Vagina (tissue), 2 donors: ENCODE results near the gene ADAT2. TPM values are rescaled to one million over a fixed set of nuclear protein-coding genes. Genes with fewer than 3 reads are reported as not detected.

Experiments
- DNase-seq, 2 donors: peaks; one replicate each; pipeline ENCODE4 v3.0.0-alpha.2; 2017; ENCODE audit errors: extremely low spot score in 2 of 2
- H3K27ac ChIP-seq: fragments of 200-600 bp; sonication (generic); one replicate; pipeline ENCODE4 v1.5.1; 2019
- H3K27me3 ChIP-seq: fragments of 200-600 bp; sonication (generic); one replicate; pipeline ENCODE4 v1.5.1; 2019
- H3K36me3 ChIP-seq, 2 donors: fragments of 200-600 bp; sonication (generic); one replicate each; pipeline ENCODE4 v1.5.1; 2017 to 2019
- H3K4me1 ChIP-seq: fragments of 200-600 bp; sonication (generic); one replicate; pipeline ENCODE4 v1.5.1; 2019
- H3K4me3 ChIP-seq, 2 donors: fragments of 200-600 bp; sonication (generic); 1 replicate in 1 of 2; 2 replicates in 1 of 2; pipeline ENCODE4 v1.5.1; 2016 to 2019
- H3K9me3 ChIP-seq: fragments of 200-600 bp; sonication (generic); one replicate; pipeline ENCODE4 v1.5.1; 2019
- CTCF ChIP-seq, 3 experiments: fragments of 450-650 bp in 2 of 3; fragments of 200-600 bp in 1 of 3; sonication (generic) in 1 of 3; IDR thresholded peaks; one replicate each; pipeline ENCODE4 v1.5.1; 2017 to 2019; ENCODE audit warnings: antibody characterized with exemption in 3 of 3, mild to moderate bottlenecking in 2 of 3, moderate library complexity in 2 of 3
- POLR2A ChIP-seq, 2 donors: fragments of 450-650 bp; IDR thresholded peaks; one replicate each; pipeline ENCODE4 v1.6.1; 2017; ENCODE audit warnings: antibody characterized with exemption in 2 of 2, mild to moderate bottlenecking in 2 of 2, moderate library complexity in 2 of 2
- POLR2AphosphoS5 ChIP-seq, 2 donors: sonication (generic); formaldehyde crosslinking; IDR thresholded peaks; one replicate each; pipeline ENCODE4 v1.9.0; 2017; ENCODE audit warnings: antibody characterized with exemption in 2 of 2, mild to moderate bottlenecking in 2 of 2, low read depth in 1 of 2; ENCODE audit not compliant: insufficient read depth in 1 of 2
- intact Hi-C: fragments of 100-400 bp; cut with DNase I; formaldehyde crosslinking; loops from one replicate; pipeline ENCODE4 v1.15.1; 2023
- total RNA-seq: library from RNA; depleted of rRNA; stranded (reverse); fragments of >200 nt; gene quantifications from one replicate; pipeline ENCODE4 v1.2.3, GENCODE V29; 2016

The ADAT2 gene
- total RNA-seq, 1 donor from 2014 or later = 5.9 TPM

GRCh38 chr6:143390278-143390677, 60.2 kb downstream of the ADAT2 start:
- TF ChIP-seq POLR2AphosphoS5 (IDR thresholded peaks at IDR 0.05; ENCODE audit: insufficient read depth in 1 of 2, low read depth in 1 of 2) = no peak
- TF ChIP-seq CTCF (IDR thresholded peaks at IDR 0.05) = no peak
- TF ChIP-seq POLR2A (IDR thresholded peaks at IDR 0.05) = no peak
- Histone ChIP-seq H3K27me3 (no peaks in the 10 kb centered on the region), H3K36me3 (no peaks in the 10 kb centered on the region), H3K27ac (no peak overlapping the region), H3K4me3 (no peak overlapping the region), H3K4me1 (no peaks in the 10 kb centered on the region), H3K9me3 (no peaks in the 10 kb centered on the region)
- intact Hi-C loops = no loop called here
- no peak for DNase-seq

- TF ChIP-seq POLR2AphosphoS5 (IDR thresholded peaks at IDR 0.05; ENCODE audit: insufficient read depth in 1 of 2, low read depth in 1 of 2) (no peak), CTCF (IDR thresholded peaks at IDR 0.05) (no peak), POLR2A (IDR thresholded peaks at IDR 0.05) (no peak)
- intact Hi-C loops = no loop called here
- Histone ChIP-seq H3K27me3 (no peaks in the 10 kb centered on the region), H3K9me3 (no peaks in the 10 kb centered on the region), H3K36me3 (no peaks in the 10 kb centered on the region), H3K4me3 (no peak overlapping the region), H3K27ac (no peak overlapping the region), H3K4me1 (no peaks in the 10 kb centered on the region)
- no peak for DNase-seq
Observed at GRCh38 chr6:143385636-143386035, 64.9 kb downstream of the ADAT2 start.

- no peaks in the 10 kb centered on the region for H3K9me3 ChIP-seq
- no peak overlapping the region for H3K4me3 ChIP-seq
- no peaks in the 10 kb centered on the region for H3K36me3 ChIP-seq
- no peaks in the 10 kb centered on the region for H3K4me1 ChIP-seq
- H3K27ac ChIP-seq = no peak overlapping the region
- H3K27me3 ChIP-seq = no peaks in the 10 kb centered on the region
- intact Hi-C loops = no loop called here
- no peak for TF ChIP-seq CTCF (IDR thresholded peaks at IDR 0.05)
- no peak for TF ChIP-seq POLR2A (IDR thresholded peaks at IDR 0.05)
- TF ChIP-seq POLR2AphosphoS5 (IDR thresholded peaks at IDR 0.05; ENCODE audit: insufficient read depth in 1 of 2, low read depth in 1 of 2) = no peak
- no peak for DNase-seq
Observed at GRCh38 chr6:143376861-143377260, 73.6 kb downstream of the ADAT2 start.

- no peak for TF ChIP-seq POLR2AphosphoS5 (IDR thresholded peaks at IDR 0.05; ENCODE audit: insufficient read depth in 1 of 2, low read depth in 1 of 2)
- no peak for TF ChIP-seq POLR2A (IDR thresholded peaks at IDR 0.05)
- TF ChIP-seq CTCF (IDR thresholded peaks at IDR 0.05) = no peak
- Histone ChIP-seq H3K27ac (no peak overlapping the region), H3K9me3 (no peaks in the 10 kb centered on the region), H3K4me3 (no peak overlapping the region), H3K27me3 (no peaks in the 10 kb centered on the region), H3K36me3 (no peaks in the 10 kb centered on the region), H3K4me1 (no peaks in the 10 kb centered on the region)
- intact Hi-C loops = no loop called here
- no peak for DNase-seq
Observed at GRCh38 chr6:143376375-143376774, 74.1 kb downstream of the ADAT2 start.

- no peaks in the 10 kb centered on the region for H3K9me3 ChIP-seq
- no peak overlapping the region for H3K4me3 ChIP-seq
- DNase-seq = no peak
- no peaks in the 10 kb centered on the region for H3K4me1 ChIP-seq
- intact Hi-C loops = no loop called here
- H3K36me3 ChIP-seq = no peaks in the 10 kb centered on the region
- no peak for TF ChIP-seq POLR2AphosphoS5 (IDR thresholded peaks at IDR 0.05; ENCODE audit: insufficient read depth in 1 of 2, low read depth in 1 of 2)
- TF ChIP-seq CTCF (IDR thresholded peaks at IDR 0.05) = no peak
- no peak for TF ChIP-seq POLR2A (IDR thresholded peaks at IDR 0.05)
- no peaks in the 10 kb centered on the region for H3K27me3 ChIP-seq
- no peak overlapping the region for H3K27ac ChIP-seq
Observed at GRCh38 chr6:143375022-143375585, 75.4 kb downstream of the ADAT2 start.
